HG03280 (cell line): ENCODE results near the gene UNC119.

Experiments
- ATAC-seq: cut with Tn5 transposase; IDR thresholded peaks from one replicate; pipeline ENCODE4 v1.9.1; 2021; ENCODE audit warnings: mild to moderate bottlenecking, moderate library complexity; ENCODE audit not compliant: unreplicated experiment

UNC119 gene

GRCh38 chr17:28573521-28573920, 21.1 kb upstream of the UNC119 start:
- ATAC-seq = no peak

- ATAC-seq = no peak
Measured at GRCh38 chr17:28573040-28573380, 20.6 kb upstream of the UNC119 start.

GRCh38 chr17:28572259-28573039, 20.0 kb upstream of the UNC119 start:
- ATAC-seq = no peak

- ATAC-seq = peak; percentile 90
Measured at GRCh38 chr17:28571361-28572122, 19.1 kb upstream of the UNC119 start, which contains the start of gene PIGS. Gene PIGS (minus strand): TSS chr17:28571524. CDS start chr17:28571496, 28 bp downstream.

GRCh38 chr17:28570716-28571360, 18.4 kb upstream of the UNC119 start:
- ATAC-seq = peak; percentile 33

- no peak for ATAC-seq
Measured at GRCh38 chr17:28569446-28569845, 17.0 kb upstream of the UNC119 start.

- ATAC-seq = no peak
Measured at GRCh38 chr17:28567604-28568003, 15.2 kb upstream of the UNC119 start.

- no peak for ATAC-seq
Measured at GRCh38 chr17:28563475-28563874, 11.1 kb upstream of the UNC119 start.

GRCh38 chr17:28555022-28555421, 2.6 kb upstream of the UNC119 start:
- no peak for ATAC-seq

- no peak for ATAC-seq
Measured at GRCh38 chr17:28554565-28554964, 2.1 kb upstream of the UNC119 start.

- no peak for ATAC-seq
Measured at GRCh38 chr17:28553000-28553505, 629 bp upstream of the UNC119 start.

GRCh38 chr17:28551421-28552175, 826 bp downstream of the UNC119 start:
- ATAC-seq = no peak

GRCh38 chr17:28550858-28551257, 1.6 kb downstream of the UNC119 start:
- ATAC-seq = no peak

- ATAC-seq = no peak
Measured at GRCh38 chr17:28549236-28550132, 2.9 kb downstream of the UNC119 start.

- no peak for ATAC-seq
Measured at GRCh38 chr17:28548417-28549130, 3.9 kb downstream of the UNC119 start.

GRCh38 chr17:28547623-28548416, 4.6 kb downstream of the UNC119 start:
- ATAC-seq = peak; percentile 39

GRCh38 chr17:28547096-28547622, 5.3 kb downstream of the UNC119 start:
- ATAC-seq = no peak

- no peak for ATAC-seq
Measured at GRCh38 chr17:28545787-28546415, 6.5 kb downstream of the UNC119 start.
